SU-DHL-6 (cell line): ENCODE measurements around the gene LRCH1.

Experiments used
- EZH2phosphoT487 ChIP-seq: fragments of 200-600 bp; sonication (generic), shearing (Covaris generic); conservative IDR thresholded peaks from 2 replicates; pipeline ENCODE4 v1.6.1; 2018; ENCODE audit warnings: mild to moderate bottlenecking, antibody characterized with exemption, low read length, moderate library complexity, mixed read lengths
- TF ChIP-seq, protein P1 (sequence below): fragments of 200-600 bp; sonication (generic); IDR thresholded peaks from one replicate; pipeline ENCODE4 v1.5.1; 2017; ENCODE audit warnings: antibody characterized with exemption, mild to moderate bottlenecking, low read length, moderate library complexity; ENCODE audit not compliant: insufficient read depth, poor library complexity, severe bottlenecking

DNA sequence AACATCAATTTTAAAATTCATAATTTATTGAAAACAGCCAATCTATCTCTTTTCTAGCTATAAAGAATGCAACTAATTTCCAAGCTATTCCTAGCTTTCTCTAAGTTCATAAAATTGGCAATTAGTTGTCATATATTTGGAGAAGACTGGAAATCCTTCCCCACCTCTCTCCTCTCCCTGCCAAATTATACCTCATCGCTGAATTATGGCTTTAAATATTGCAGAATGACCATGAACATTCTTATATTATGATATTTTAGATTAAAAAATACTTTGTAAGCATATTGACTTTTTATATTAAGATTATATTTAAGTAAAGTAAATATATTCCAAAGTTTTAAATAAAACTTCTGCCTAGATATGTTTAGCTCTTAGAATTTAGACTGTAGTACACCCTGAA, 185.8 kb downstream of the LRCH1 start:
- TF ChIP-seq EZH2phosphoT487 = no peak
- TF ChIP-seq, protein P1, sequence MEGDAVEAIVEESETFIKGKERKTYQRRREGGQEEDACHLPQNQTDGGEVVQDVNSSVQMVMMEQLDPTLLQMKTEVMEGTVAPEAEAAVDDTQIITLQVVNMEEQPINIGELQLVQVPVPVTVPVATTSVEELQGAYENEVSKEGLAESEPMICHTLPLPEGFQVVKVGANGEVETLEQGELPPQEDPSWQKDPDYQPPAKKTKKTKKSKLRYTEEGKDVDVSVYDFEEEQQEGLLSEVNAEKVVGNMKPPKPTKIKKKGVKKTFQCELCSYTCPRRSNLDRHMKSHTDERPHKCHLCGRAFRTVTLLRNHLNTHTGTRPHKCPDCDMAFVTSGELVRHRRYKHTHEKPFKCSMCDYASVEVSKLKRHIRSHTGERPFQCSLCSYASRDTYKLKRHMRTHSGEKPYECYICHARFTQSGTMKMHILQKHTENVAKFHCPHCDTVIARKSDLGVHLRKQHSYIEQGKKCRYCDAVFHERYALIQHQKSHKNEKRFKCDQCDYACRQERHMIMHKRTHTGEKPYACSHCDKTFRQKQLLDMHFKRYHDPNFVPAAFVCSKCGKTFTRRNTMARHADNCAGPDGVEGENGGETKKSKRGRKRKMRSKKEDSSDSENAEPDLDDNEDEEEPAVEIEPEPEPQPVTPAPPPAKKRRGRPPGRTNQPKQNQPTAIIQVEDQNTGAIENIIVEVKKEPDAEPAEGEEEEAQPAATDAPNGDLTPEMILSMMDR = no peak
